Mucosa of descending colon (tissue), 3 donors: ENCODE data around the gene AKAP14. TPM values are rescaled to one million over a fixed set of nuclear protein-coding genes. Genes with fewer than 3 reads are reported as not detected.
"Not testable (repeated sequence)": the region's sequence is repeated elsewhere in the genome, so short reads cannot be mapped to it uniquely, and the experiment has no call there.

Experiments used
- ATAC-seq: fragments of 200-7000 bp; cut with Tn5 transposase; one replicate; pipeline ENCODE4 v1.9.1; 2020; ENCODE audit warnings: mild to moderate bottlenecking, moderate library complexity
- DNase-seq, 3 donors: peaks; one replicate each; pipeline ENCODE4 v3.0.0-alpha.2; 2020
- H3K36me3 ChIP-seq: fragments of 200-600 bp; one replicate; pipeline ENCODE4 v1.8.0; 2021; ENCODE audit warnings: low read depth, mild to moderate bottlenecking
- H3K4me1 ChIP-seq: fragments of 200-600 bp; one replicate; pipeline ENCODE4 v1.8.0; 2021; ENCODE audit warnings: low read depth, mild to moderate bottlenecking
- H3K4me3 ChIP-seq: fragments of 200-600 bp; one replicate; pipeline ENCODE4 v1.8.0; 2021; ENCODE audit warnings: mild to moderate bottlenecking
- H3K9me3 ChIP-seq: fragments of 200-600 bp; one replicate; pipeline ENCODE4 v1.8.0; 2021; ENCODE audit warnings: mild to moderate bottlenecking
- CTCF ChIP-seq: fragments of 200-600 bp; IDR thresholded peaks from one replicate; pipeline ENCODE4 v1.8.0; 2022; ENCODE audit warnings: antibody characterized with exemption, mild to moderate bottlenecking
- intact Hi-C, 2 donors: fragments of 100-400 bp; cut with DNase I in 1 of 2; cut with micrococcal nuclease in 1 of 2; formaldehyde crosslinking; loops; one replicate each; pipeline versions ENCODE4 v1.11.0 to v1.11.1; 2022; cut with DNase I, micrococcal nuclease
- total RNA-seq, 3 donors: library from RNA; stranded (reverse); fragmentation: NEBNext Ultra II Directional in 2 of 3; extraction: Animal tissue kit (Norgen Biotek cat#: 25700) in 2 of 3; gene quantifications; one replicate each; pipeline versions ENCODE4 v1.2.1 to v1.2.4, GENCODE V29; 2021 to 2023
- donor health status: DM: no; HTN: no; CAD: no; lungs with moderate emphysema.
- donor health status: DM: no; HTN: no; CAD: no.
- donor health status: DM: no; HTN: yes; CAD: no.

The AKAP14 gene
- total RNA-seq, 3 donors from 2014 or later, result not detected

GRCh38 chrX:119942831-119943184 is 47.1 kb downstream of the AKAP14 start:
- Histone ChIP-seq H3K9me3 (no peaks in the 10 kb centered on the region), H3K4me3 (peak overlapping the region; percentile 42), H3K4me1 (no peaks in the 10 kb centered on the region), H3K36me3 (no peaks in the 10 kb centered on the region)
- intact Hi-C loops, result no loop called here
- TF ChIP-seq CTCF, result no peak
- DNase-seq (no peak), ATAC-seq (peak; percentile 14)

DNA sequence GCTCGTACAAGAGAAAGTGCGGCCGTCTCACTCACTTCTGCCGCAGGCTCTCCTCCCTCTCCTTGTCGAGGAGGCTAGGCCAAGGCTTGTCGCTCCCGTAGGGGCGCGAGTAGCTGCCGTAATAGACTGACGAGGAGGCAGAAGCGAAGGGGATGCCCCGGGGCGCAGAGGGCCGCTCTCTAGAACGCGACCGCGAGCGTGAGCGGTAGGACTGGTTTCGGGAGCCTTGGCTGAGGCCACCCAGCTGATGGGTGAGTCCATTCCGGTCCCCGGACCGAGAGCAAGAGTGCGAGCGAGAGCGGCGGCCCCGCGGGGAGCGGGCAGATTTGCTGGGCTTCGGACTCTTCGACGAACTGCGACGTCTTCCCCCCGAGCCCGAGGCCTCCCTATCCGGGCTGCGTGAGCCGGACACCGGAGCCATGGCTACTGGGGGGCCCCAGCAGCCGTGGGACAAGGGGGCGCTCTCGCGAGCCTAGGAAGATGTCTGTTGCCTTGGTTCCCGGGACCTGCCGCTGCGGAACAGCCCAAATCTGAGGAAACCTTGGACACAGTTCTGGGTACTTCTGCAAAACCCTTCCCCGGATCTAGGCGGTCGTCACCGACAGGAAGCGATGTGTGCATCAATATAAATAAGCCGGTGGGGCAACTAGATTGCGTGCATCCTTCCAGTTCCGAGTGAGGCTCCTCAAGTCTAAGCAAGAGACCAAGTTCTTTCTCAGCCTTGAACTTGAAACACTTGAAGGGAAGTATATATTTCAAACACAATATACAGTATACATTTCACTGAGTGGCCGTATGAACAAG is 47.7 kb downstream of the AKAP14 start, which contains the start of gene NKAP:
Gene NKAP (minus strand): TSS at position 567 of the 804 bp plus-strand sequence. CDS start 146 bp downstream, at position 421.
- DNase-seq, result peak; percentile 74 to 82 (median 77)
- ATAC-seq, result peak; percentile 97
- Histone ChIP-seq H3K36me3 (no peaks in the 10 kb centered on the region), H3K4me1 (no peaks in the 10 kb centered on the region), H3K4me3 (peak within 1 kb of the TSS; percentile 42), H3K9me3 (no peaks in the 10 kb centered on the region)
- intact Hi-C loops, result no loop called here
- TF ChIP-seq CTCF, result no peak

DNA sequence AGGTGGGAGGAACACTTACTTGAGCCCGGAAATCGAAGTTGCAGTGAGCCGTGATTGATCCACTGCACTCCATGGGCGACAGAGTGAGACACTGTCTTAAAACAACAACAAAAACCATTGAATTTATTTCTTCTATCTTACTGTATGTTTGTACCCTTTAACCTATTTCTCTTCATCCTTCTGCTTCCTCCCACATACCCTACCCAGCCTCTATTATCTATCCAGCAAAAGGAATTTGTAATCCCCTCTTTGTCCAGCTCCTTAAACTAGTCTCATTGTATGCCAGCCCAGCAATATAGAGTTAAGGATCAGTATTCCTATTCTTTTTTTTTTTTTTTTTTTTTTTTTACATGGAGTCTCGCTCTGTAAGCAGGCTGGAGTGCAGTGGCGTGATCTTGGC is 49.8 kb downstream of the AKAP14 start:
- ATAC-seq (no peak), DNase-seq (no peak)
- H3K36me3 ChIP-seq, result no peaks in the 10 kb centered on the region
- intact Hi-C loops, result no loop called here
- TF ChIP-seq CTCF, result no peak
- H3K4me3 ChIP-seq, result no peak overlapping the region
- no peaks in the 10 kb centered on the region for H3K4me1 ChIP-seq
- H3K9me3 ChIP-seq, result no peaks in the 10 kb centered on the region

DNA sequence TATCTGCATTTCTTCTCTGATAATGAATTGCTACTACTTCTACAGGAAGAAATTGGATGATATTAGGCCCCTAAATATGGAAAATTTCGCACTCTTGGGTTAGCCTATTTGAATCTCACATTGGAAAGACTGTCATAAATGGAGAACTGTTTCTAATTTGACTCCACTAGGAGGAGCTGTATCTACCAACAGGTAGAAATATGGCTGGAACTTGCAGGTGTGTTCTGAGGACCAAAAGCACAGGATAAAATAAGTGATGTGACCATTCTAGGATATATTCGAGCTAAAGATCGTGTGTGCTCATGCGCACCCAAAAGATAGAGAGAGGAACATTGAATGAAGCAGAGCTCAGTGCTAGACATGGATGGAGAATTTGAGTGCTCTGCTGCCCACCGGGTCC is 52.7 kb downstream of the AKAP14 start:
- TF ChIP-seq CTCF, result no peak
- intact Hi-C loops, result no loop called here
- H3K9me3 ChIP-seq, result no peaks in the 10 kb centered on the region
- DNase-seq (no peak), ATAC-seq (no peak)
- no peak overlapping the region for H3K4me3 ChIP-seq
- H3K4me1 ChIP-seq, result no peaks in the 10 kb centered on the region
- no peaks in the 10 kb centered on the region for H3K36me3 ChIP-seq

- Histone ChIP-seq H3K4me3 (no peak overlapping the region), H3K4me1 (no peaks in the 10 kb centered on the region), H3K36me3 (no peaks in the 10 kb centered on the region), H3K9me3 (no peaks in the 10 kb centered on the region)
- DNase-seq (no peak), ATAC-seq (no peak)
- no peak for TF ChIP-seq CTCF
- intact Hi-C loops, result no loop called here
These were observed 58.7 kb downstream of the AKAP14 start for GRCh38 chrX:119954374-119954773.

- H3K4me1 ChIP-seq, intact Hi-C loops, H3K36me3 ChIP-seq, ATAC-seq, H3K9me3 ChIP-seq, DNase-seq, H3K4me3 ChIP-seq: not testable (repeated sequence)
These were observed 60.3 kb downstream of the AKAP14 start for GRCh38 chrX:119955807-119956570.
